Activated CD4-positive, alpha-beta T cell treated with anti-CD3 and anti-CD28 coated beads for 24 hours (primary cell): ENCODE data around the gene RAP1B.

Experiments used
- DNase-seq, 2 donors: peaks; one replicate each; pipeline ENCODE4 v3.0.0-alpha.2; 2020; ENCODE audit warnings: low read depth in 2 of 2

Gene RAP1B

DNA sequence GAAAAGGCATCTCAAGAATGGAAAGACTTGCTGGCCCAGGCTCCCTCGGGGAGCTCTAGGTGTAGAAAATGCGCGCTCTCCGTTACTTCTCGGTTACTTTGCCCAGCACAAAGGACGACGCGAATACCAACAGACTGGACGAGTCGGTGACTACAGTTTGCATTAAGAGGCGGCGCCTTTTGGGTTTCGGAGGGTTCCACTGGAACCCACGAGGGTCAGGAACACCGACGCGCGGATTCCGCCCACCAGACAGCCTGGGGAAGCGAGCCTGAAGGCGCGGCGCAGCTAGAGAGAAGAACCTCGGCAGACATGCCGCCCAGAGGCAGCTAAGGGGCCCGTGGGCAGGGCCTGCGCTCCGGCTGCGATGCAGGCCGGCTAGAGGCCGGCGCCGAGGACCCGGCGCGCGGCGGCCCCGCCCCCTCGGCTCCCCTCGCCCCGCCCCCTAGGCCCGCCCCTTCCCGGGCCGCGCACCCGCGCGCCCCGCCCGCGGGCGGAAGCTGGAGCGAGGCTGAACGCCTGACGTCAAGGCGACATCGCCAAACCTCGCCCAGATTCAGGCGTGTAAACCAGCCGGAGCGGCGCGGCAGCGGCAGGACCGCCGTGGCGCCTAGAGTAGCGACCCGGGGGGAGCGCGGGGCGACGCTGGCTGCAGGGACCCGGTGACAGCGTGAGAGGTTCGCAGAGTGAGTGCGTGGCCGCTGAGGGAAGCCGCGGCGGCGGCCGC lies at the start of gene RAP1B:
Gene RAP1B, plus strand, starts transcription at position 530 of the 724 bp plus-strand sequence. CDS start 37,826 bp downstream, outside the sequence.
- peak; percentile 76 to 79 for DNase-seq

DNA sequence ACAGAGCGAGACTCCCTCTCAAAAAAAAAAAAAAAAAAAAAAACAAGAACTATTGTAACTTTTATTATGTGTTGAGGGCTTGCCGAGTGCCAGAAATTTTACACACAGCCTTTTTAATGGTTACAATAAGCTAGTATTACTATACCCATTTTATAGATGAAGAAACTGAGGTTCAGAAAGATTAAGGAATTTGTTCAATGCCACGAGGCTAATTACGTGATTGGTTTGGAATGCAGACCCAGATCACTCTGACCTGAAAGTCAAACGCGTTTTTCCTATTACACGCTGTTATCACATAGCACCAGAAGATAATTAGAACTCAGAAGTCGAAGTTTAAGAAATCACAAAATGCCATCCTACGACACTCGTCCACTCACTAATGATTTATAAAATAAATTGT lies 48.9 kb upstream of the RAP1B start:
- DNase-seq = no peak

DNA sequence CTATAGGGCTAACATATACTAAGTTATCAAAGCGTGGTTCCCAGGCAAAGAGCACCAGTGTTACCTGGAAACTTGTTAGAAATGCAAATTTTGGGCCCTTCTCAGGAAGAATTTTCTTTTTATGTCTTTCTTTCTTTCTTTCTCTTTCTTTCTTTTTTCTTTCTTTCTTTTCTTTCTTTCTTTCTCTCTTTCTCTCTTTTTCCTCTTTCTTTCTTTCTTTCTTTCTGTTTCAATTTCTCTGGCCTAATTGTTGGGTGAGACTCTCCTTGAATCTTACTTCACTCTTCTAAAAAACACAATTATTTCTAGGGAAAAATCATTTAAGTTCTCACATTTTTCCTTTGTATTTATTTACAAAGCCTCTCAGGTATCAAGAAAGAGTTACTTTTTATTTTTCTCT lies 46.5 kb upstream of the RAP1B start:
- DNase-seq = no peak

DNA sequence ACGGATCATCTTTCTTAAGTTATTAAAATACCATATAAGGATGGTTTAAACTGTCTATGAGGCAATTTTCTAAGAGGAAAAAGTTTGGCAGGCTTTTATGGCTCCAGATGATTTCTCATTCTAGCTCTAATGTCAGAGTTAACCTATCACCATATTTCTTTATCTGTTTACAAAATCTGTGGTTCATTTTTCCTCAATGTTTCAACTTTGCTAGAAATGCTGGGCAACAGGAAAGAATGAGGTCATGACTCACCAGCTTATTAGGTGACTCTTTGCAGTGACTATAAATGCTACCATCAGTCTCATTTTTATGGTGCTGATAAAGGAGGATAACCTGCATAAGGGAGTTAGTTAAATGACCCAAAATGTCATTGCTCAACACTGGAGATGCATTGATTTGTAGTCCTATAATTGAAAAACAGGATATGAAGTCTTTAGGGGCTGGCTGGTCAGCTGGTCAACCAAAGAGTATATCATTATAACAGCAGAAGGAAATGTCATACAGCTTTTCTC lies 45.3 kb upstream of the RAP1B start:
- DNase-seq = no peak

DNA sequence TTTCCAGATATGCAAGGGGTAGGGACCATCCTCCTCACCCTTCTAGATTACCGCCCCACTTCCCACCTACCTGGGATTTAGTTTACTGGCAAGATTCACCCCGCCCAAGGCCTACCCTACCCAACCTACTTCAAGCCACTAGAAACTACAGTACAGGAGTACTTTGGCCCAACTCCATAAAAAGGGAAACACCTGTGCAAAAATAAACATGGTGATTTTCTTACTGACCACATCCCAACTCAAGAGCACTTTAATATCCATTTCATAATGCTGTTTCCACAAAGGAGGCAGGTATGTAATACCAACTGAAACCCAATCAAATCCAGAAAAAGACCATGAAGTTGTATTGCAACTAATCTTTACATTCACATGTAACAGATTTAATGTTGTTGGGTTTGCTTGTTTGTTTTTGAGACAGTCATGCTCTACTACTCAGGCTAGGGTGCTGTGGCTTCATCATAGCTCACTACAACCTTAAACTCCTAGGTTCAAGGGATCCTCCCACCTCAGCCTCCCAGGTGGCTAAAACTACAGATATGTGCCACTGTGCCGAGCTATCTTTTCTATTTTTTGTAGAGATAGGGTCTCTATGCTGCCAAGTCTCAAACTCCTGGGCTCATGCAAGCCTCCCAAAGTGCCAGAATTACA lies 41.7 kb upstream of the RAP1B start:
- no peak for DNase-seq

DNA sequence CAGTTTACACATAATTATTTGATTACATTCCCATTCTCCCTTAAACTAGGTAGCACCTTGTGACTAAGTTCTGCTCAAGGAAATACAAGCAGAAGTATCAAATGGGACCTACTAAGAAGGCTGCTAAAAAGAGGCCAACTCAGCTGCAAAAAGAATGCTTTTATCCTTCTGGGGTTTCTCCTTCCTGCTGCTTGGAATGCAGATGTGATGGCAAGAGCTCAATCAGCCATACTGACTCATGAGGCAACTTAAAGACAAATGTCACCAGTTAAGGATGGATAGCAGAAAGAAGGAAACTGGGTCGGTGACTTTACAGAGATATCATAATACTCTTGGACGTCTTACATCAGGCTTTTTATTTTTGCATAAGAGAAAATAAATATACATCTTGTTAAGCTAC lies 38.0 kb upstream of the RAP1B start:
- DNase-seq = no peak

DNA sequence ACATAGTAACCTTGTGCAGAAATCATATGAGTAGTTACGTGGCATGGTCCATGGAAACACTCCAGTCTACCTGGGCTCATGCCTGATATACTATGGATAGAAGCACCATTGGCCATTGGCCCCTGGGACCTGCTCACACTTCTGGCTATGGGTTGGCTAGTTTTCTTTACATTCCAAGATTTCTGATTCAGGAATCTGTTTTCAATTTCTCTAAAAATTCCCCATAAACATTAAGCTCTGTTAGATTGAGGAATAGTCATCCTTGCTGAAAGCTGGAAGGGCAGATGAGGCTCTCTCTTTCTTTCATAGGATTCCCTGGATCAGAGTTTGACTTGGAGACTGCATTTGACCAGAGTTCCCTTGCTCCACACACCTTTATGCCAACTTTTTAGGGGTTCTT lies 37.3 kb upstream of the RAP1B start:
- no peak for DNase-seq

DNA sequence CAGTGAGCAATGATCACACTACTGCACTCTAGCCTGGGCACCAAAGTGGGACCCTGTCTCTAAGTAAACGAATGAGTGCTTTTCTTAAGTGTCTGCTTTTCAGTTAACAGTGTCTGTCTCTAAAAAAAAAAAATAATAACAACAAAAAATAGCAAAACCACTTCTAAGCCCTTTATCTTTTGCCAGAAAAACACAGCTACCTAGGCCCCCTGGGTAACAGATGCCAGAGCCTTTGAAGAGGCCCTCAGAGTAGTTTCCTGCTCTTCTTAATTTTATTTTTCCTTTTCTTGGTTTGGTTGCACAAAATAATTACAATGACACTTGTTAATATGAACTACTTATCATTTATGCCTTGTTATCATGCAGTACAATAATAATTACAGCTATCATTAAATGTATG lies 32.8 kb upstream of the RAP1B start:
- no peak for DNase-seq

DNA sequence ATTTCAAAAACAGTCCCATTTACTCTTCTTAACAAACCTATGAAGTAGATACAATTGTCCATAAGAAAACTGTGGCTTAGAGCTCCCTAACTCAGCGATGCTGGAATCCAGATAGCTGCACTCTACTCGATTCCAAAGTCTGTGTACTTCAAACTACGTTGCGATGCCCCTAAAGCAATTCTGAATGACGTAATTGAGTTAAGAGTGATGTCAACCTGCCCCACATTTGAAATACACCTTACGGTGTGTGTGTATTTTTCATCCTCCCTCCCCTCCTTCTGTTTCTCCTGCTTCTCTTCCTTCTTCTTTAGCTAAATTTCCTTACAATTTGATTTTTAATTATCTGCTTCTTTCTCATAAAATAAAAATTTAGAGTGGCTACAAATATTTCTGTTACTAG lies 31.9 kb upstream of the RAP1B start:
- DNase-seq = no peak

DNA sequence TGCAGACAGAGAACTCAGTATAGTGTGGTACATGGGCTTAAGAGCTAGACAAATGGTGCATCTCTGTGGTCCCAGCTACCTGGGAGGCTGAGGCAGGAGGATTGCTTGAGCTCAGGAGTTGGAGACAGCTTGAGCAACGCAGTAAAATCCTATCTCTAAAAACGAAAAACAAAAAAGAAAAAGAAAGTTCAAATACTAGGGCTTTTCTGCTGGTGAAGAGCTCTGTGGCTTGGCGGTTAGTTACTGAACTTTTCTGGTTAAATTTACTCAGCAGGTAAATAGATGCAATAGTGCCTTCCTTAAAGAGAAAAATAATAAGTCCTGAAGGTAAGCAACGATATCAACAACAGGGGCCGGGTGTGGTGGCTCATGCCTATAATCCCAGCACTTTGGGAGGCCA lies 31.4 kb upstream of the RAP1B start:
- no peak for DNase-seq

DNA sequence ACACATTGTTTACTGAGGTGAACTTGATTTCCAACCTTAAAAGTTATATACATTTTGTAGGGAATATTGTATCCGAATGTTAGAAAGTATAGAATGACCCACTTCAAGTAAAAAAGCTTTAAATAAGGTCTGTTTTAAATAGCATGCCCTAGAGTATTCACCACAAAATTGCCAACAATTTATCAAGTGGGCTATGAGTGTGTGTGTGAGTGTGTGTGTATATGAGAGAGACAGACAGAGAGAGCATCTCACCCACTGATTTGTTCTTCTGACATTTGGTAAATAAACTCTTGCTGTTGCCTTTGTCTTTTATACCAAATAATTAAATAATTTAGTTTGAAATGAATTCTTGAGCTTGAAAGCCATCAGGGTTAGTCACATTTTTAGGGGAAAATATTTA lies 29.8 kb upstream of the RAP1B start:
- DNase-seq = no peak

DNA sequence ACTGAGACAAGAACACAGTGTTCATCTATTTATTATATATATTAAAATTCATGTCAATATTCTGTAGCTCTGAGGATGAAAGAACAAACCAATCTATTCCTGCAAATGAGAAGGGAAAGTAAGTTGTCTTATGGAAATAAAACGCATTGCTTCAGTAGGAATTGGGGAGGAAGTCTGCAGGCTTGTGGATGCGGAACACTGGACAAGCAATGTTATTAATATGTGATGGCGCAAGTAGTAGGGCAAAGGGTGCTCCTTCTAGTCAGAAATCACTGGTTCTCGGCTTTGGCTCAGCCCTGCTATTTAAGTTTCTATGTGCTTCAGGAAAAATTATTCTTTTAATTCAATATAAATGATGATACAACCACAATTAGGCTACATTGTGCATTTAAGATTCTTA lies 28.8 kb upstream of the RAP1B start:
- DNase-seq = no peak

DNA sequence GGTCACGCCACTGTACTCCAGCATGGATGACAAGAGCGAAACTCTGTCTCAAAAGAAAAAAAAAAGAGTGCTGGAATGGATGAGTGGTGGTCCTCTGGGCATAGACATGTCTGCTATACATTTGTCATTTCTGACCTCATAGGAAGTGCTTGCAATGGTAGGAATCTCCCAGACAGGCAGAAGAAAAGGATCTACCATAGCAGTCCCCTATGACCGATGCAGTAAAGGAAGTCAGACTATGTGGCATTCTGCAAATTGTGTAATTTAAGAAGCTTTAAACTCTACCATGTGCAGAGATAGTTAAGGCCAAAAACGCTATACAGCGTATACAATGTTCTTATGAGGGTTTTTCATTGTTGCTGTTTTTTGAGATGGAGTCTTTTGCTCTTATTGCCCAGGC lies 24.7 kb upstream of the RAP1B start:
- DNase-seq = no peak

DNA sequence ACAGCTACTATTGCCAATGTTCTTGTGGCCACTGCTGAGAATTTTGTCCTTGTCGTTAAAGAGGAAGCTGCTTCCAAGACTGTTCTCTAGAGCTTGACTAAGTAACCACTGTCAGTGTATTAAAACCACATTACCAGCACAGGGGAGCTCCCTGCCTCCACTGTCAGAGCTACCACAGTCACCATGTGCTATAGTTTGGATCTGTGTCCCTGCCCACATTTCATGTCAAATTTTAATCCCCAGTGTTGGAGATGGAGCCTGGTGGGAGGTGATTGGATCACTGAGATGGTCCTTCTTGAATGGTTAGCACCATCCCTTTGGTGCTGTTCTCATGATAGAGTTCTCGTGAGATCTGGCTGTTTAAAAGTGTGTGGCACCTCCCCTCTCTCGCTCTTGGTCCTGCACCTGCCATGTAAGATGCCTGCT lies 23.2 kb upstream of the RAP1B start:
- DNase-seq = peak in 1 of 2 donors; percentile 8

DNA sequence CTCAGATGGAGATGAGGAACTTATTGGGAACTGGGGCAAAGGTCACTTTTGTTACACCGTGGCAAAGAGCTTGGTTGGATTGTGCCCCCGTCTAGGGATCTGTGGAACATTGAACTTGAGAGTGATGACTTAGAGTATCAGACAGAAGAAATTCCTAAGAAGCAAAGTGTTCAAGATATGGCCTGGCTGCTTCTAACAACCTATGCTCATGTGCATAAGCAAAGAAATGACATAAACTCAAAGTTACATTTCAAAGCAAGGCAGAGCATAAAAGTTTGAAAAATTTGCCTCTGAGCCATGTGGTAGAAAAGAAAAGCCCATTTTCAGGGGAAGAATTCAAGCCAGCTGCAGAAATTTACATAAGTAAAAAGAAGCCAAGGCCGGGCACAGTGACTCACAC lies 21.5 kb upstream of the RAP1B start:
- no peak for DNase-seq

DNA sequence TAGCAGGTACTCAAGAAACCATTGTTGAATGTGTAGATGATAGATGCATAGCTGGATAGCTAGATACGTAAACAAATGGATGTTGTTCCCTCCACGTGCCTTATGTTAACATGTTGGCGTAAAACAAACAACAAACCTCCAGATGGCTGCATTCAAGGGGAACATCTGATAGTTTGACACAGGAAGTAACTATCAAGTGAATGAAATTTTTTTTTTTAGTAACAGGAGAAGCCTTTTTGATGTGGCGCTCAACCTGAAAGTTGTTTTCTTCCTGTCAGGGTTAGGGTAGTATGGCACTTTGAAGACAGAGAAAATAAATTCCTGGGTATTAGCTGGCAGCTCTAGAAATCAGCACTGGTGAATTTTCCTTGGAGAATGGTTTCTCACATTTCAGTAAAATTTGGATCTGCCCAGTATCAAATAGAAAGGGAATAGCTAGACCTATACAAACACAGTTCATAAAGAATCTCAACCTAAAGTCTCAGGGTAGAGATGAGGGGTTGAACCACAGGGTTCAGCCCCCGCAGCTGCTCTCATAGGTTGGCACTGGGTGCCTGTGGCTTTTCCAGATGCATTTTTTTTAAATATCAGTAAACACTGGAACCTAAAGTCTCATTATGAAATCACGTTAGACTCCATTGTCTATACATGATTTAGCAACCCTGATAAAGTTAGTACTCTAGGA lies 18.8 kb upstream of the RAP1B start:
- no peak for DNase-seq

DNA sequence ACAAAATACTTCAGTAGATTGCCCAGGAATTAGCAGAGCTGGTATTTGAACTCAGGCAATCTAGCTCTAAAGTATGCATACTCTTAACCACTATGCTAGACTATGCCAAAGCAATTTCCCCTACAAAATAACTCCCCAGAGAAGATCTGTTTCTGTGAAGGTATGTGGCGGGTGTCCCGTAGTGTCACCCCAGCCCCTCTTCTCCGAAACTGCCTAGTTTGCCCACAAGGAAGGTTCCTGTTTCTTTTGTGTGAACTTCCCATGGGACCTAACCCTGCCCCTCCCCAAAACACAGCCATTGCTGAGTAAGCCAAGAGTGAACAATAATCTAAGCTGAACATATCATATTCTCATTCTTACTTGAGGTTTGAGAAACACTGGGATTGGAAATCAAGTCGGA lies 15.5 kb upstream of the RAP1B start:
- no peak for DNase-seq

DNA sequence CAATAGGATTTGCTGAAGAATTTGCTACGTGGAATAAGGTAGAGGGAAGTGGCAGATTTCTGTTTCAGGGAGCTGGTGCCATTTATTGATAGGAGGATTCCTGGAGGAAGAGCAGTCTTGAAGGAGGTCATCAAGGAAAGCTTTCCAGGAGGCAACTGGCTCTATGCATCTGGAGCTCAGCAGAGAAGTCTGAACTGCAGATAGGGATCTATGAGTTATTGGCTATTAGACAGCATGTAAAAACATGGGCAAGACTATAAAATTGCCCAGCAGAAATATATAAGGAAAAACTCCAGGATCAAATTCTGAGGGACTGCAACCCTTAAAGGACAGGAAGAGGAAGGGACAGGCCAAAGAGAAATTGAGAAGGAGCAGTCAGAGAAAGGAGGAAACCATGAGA lies 8.9 kb upstream of the RAP1B start:
- no peak for DNase-seq

DNA sequence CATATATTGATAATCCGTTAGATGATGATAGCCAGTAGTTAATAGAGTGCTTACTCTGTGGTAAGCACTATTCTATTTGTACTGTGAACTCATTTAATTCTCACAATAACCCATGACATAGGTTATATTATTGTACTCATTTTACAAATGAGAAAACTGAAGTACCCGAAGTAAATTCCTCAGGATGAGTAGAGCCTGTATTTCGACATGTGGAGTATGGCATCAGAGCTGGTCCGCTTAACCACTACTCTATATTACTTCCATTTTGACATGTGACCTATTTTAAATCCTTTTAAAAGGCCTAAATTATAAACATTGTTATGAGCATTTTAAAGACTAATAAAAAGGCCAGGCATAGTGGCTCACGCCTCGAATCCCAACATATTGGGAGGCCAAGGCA lies 8.0 kb upstream of the RAP1B start:
- no peak for DNase-seq

DNA sequence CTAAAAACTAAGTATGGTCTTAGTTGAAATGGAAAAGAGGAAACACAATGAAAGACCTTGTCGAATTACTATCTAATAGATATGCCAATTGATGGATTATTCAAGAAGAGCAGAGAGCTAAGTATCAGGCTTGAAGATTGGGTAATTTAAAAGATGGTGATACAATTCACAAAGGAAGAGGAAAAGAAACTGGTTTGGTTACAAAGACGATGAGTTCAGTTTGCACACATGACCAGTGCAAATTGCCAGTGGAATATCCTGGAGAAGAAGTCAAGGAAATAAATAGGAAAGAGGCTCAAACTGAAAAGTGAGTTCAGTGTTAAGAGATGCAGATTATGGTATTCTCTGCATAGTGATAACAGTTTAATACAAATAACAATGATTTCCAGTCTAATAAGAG lies 2.5 kb upstream of the RAP1B start:
- DNase-seq = no peak

DNA sequence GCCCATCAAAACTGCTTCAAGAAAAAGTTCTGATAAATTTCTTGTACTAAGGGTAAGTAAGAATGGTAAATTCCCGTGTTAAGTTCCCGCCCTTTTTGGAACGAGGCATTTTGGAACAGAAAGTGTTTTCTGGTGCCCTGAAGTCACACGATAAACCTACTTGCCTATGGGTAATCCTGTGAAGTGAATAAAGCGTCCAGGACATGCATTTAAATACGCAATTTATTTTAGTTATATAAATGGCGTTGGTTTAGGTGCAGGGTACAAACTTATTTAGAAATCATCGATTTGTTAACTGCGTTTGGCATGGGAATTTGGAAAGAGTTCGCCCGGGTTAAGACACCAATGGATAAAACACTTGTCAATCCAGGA lies 715 bp upstream of the RAP1B start:
- DNase-seq = no peak

DNA sequence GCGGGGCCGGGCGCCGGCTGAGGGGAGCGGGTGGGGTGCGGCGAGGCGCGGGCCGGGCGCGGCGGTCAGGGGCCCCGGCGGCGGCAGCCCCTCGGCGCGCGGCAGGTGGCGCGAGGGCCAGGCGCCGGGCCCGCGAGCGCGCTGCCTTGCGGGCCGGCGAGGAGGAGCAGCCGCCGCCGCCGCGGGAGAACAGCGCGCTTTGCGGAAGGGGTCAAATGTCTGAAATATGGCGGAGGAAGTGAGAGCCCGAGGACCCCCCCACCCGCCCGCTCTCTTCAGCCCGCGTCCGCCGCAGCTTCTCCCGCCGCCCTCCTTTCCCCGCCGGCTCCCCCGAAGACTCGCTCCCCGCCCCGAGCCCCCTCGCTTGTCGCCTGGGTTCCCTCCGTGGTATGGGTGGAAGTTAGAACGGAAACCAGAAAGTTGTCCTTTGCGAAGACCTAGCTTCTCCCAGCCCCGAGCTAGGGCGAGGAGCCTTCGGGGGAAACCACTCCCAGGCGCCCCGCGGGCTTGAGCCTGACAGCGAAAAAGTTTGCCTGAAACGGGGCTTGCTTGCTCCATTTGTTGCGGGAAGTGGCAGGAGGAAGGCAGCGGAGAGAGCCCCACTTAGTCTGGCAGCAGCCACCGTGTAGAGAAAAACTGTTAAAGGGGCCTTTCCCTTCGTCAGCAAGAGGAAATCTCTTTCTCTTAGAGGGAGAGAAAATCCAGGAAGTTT lies 551 bp downstream of the RAP1B start:
- DNase-seq = no peak
